Activated CD8-positive, alpha-beta memory T cell treated with anti-CD3 and anti-CD28 coated beads for 4 hours (primary cell): ENCODE measurements around the gene DAGLB.
A peak's percentile ranks its signal among the peaks of the same experiment; 100 is the strongest.
"Not testable (repeated sequence)": the region's sequence is repeated elsewhere in the genome, so short reads cannot be mapped to it uniquely, and the experiment has no call there.

Source experiments
- DNase-seq, 2 donors: peaks; one replicate each; pipeline ENCODE4 v3.0.0-alpha.2; 2020; ENCODE audit warnings: low read depth in 2 of 2

The DAGLB gene

GRCh38 chr7:6461946-6462550 is 14.3 kb upstream of the DAGLB start:
- no peak for DNase-seq

- no peak for DNase-seq
Observed at GRCh38 chr7:6460990-6461584, 13.3 kb upstream of the DAGLB start.

- no peak for DNase-seq
Observed at GRCh38 chr7:6460303-6460702, 12.5 kb upstream of the DAGLB start.

GRCh38 chr7:6458676-6459075 is 10.9 kb upstream of the DAGLB start:
- DNase-seq: not testable (repeated sequence)

GRCh38 chr7:6453734-6454133 is 6.0 kb upstream of the DAGLB start:
- DNase-seq: no peak

- DNase-seq: no peak
Observed at GRCh38 chr7:6451224-6451705, 3.5 kb upstream of the DAGLB start.

GRCh38 chr7:6450591-6450990 is 2.8 kb upstream of the DAGLB start:
- DNase-seq: not testable (repeated sequence)

GRCh38 chr7:6449884-6450283 is 2.1 kb upstream of the DAGLB start:
- DNase-seq: not testable (repeated sequence)

- no peak for DNase-seq
Observed at GRCh38 chr7:6448943-6449543, 1.3 kb upstream of the DAGLB start.

GRCh38 chr7:6446838-6447580 is 745 bp downstream of the DAGLB start:
- DNase-seq: no peak

GRCh38 chr7:6444516-6445269 is 3.1 kb downstream of the DAGLB start:
- DNase-seq: no peak

- DNase-seq: no peak
Observed at GRCh38 chr7:6443372-6443941, 4.3 kb downstream of the DAGLB start.

- no peak for DNase-seq
Observed at GRCh38 chr7:6442114-6442513, 5.6 kb downstream of the DAGLB start.

GRCh38 chr7:6440381-6440780 is 7.4 kb downstream of the DAGLB start:
- no peak for DNase-seq

- DNase-seq: no peak
Observed at GRCh38 chr7:6438427-6438826, 9.3 kb downstream of the DAGLB start.

GRCh38 chr7:6437251-6437650 is 10.5 kb downstream of the DAGLB start:
- no peak for DNase-seq

- no peak for DNase-seq
Observed at GRCh38 chr7:6436385-6436685, 11.4 kb downstream of the DAGLB start.

GRCh38 chr7:6435486-6436384 is 12.0 kb downstream of the DAGLB start:
- DNase-seq: peak; percentile 74 to 77

- no peak for DNase-seq
Observed at GRCh38 chr7:6433784-6434615, 13.8 kb downstream of the DAGLB start.

- DNase-seq: no peak
Observed at GRCh38 chr7:6432781-6433180, 15.0 kb downstream of the DAGLB start.
